HG03575 (cell line): ENCODE results near the gene CDHR3.

Experiments used
- ATAC-seq: cut with Tn5 transposase; IDR thresholded peaks from one replicate; pipeline ENCODE4 v1.9.1; 2021; ENCODE audit not compliant: unreplicated experiment, insufficient number of reproducible peaks, low FRiP score; ENCODE audit errors: extremely low read depth

The CDHR3 gene

GRCh38 chr7:106057962-106058927 is 95.2 kb downstream of the CDHR3 start:
- ATAC-seq = peak; percentile 32

GRCh38 chr7:106058928-106059324 is 95.9 kb downstream of the CDHR3 start:
- no peak for ATAC-seq

GRCh38 chr7:106059556-106059955 is 96.5 kb downstream of the CDHR3 start:
- no peak for ATAC-seq

- ATAC-seq = no peak
Observed at GRCh38 chr7:106060394-106060920, 97.4 kb downstream of the CDHR3 start.

GRCh38 chr7:106061301-106061979 is 98.4 kb downstream of the CDHR3 start:
- no peak for ATAC-seq

GRCh38 chr7:106062006-106062405 is 98.9 kb downstream of the CDHR3 start:
- no peak for ATAC-seq

- no peak for ATAC-seq
Observed at GRCh38 chr7:106062521-106062931, 99.5 kb downstream of the CDHR3 start.

- ATAC-seq = no peak
Observed at GRCh38 chr7:106063024-106063423, 100.0 kb downstream of the CDHR3 start.

- no peak for ATAC-seq
Observed at GRCh38 chr7:106063692-106064091, 100.6 kb downstream of the CDHR3 start.

GRCh38 chr7:106064316-106064715 is 101.3 kb downstream of the CDHR3 start:
- ATAC-seq = no peak

- no peak for ATAC-seq
Observed at GRCh38 chr7:106064771-106065574, 101.9 kb downstream of the CDHR3 start.

- ATAC-seq = no peak
Observed at GRCh38 chr7:106065575-106066500, 102.8 kb downstream of the CDHR3 start.

GRCh38 chr7:106067678-106068077 is 104.6 kb downstream of the CDHR3 start:
- ATAC-seq = no peak

- ATAC-seq = no peak
Observed at GRCh38 chr7:106068538-106068961, 105.5 kb downstream of the CDHR3 start.

- ATAC-seq = no peak
Observed at GRCh38 chr7:106068986-106069385, 105.9 kb downstream of the CDHR3 start.

- no peak for ATAC-seq
Observed at GRCh38 chr7:106069471-106070200, 106.6 kb downstream of the CDHR3 start.

- ATAC-seq = no peak
Observed at GRCh38 chr7:106070201-106070551, 107.1 kb downstream of the CDHR3 start.
